ENCODE data around the gene TMIE.

Gene TMIE

GRCh38 chr3:46669191-46669999 lies 31.8 kb upstream of the TMIE start:
- FAIRE-seq, result no peak

DNA sequence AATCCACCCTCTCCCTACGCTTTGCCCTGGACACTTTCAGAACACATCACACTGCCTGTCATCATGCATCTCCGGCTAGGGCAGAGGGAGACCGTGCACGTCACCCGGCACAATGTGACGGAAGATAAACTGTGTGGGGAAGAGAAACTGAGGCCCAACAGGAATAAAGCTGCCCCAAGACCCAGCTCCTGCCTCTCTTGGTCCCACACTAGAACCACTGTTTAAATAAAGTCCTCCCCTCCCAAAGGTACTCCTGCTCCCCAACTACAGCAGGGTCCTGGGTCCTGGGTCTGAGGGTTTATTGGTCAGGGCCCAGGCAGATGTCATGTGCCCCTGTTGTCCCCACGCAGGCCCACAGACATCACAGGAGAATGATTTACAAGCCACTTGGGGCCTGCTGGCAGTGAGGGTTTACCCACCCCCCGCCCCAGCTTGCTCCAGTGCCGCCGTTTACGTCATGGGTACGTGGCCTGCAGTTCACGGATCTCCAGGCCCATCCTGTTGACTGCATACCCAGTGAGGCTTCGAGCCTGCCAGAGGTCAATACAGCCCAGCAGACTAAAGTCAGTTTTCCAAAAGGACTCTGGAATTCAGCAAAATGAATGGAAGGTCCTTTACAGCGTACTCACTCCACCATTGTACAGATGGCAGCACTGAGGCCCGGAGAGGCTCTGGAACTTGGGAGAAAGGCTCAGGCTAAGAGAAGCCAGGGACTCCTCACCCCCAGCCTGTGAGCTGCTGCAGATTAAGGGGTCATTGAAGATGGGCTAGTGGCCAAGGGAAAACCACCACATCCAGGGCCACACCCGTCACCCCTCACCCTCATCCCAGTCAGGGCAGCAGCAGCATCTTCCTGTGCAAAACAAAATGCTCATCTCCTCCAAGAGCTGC lies 30.9 kb upstream of the TMIE start:
- no peak for FAIRE-seq

- no peak for FAIRE-seq
Measured at GRCh38 chr3:46670891-46671427, 30.2 kb upstream of the TMIE start.

- FAIRE-seq, result no peak
Measured at GRCh38 chr3:46671541-46672348, 29.4 kb upstream of the TMIE start.

DNA sequence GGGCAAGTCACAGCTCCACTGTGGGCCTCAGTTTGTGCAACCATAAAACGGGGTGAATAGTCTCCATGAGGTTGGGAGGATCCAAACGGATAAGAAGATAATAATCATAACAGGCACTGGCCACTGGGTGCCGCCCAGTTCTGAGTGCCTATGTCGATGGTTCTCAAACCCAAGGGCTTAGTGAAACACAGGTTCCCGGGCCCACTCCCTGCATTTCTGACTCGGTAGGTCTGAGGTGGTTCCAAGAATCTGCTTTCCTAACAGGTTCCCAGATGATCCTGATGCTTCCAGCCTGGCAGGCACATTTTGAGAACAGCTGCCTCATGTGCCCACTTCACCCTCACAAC lies 28.9 kb upstream of the TMIE start:
- no peak for FAIRE-seq

- no peak for FAIRE-seq
Measured at GRCh38 chr3:46673151-46674030, 27.8 kb upstream of the TMIE start.

DNA sequence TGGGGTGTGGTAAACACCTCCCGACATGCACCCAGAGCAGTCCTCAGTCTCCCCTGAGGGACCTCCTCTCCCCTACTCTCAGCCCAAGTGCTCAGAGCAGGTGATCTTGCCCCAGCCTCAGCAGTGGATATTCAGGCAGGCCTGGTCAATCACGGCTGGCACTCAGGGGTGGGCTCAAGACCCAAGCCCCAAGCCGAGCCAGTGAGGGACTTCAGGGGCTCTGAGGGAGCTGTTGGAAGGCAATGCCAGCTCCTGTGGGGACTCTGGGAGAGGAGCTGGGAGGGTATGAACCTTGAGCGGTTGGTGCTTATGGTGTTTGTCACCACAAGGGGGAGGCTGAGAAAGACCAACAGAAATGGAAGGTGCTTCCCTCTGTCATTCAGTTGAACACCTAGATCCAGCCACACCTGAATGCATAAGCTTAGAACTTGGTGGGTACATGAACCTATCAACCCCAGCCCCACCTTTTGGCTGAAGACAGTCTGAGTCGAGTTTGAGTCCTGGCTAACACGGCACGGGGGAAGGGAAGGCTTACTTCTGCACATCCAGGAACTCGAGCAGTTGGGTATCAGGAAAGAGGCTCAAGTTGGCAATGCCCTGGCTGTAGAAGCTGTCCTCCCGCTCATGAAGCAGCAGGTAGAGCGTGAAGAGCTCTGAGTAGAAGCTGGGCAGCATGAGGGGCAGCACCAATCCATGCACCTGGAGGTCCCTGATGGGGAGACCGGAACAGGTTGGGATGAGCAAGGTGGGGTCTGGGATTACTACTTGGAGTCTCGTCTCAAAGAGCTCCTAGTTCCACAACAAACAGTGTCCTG lies 27.0 kb upstream of the TMIE start:
- FAIRE-seq, result no peak

DNA sequence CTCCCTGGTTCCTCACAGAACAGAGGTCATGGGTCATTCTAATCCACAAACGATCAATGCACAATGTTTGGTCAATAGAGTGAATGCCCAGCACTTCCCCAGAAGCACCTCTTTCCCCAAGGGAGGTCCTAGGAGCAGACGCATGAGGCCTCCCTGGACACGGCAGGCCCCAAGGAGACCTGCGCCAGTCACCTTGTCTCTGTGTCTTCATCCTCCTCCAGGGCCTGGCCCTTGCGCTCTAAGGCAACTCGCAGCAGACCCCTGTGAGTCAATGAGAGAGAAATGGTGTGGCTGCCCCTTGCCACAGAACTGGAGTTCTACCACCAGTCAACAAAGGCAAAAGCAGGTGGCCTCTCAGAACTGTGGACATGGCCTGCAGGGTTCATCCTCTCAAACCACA lies 25.8 kb upstream of the TMIE start:
- FAIRE-seq, result no peak

DNA sequence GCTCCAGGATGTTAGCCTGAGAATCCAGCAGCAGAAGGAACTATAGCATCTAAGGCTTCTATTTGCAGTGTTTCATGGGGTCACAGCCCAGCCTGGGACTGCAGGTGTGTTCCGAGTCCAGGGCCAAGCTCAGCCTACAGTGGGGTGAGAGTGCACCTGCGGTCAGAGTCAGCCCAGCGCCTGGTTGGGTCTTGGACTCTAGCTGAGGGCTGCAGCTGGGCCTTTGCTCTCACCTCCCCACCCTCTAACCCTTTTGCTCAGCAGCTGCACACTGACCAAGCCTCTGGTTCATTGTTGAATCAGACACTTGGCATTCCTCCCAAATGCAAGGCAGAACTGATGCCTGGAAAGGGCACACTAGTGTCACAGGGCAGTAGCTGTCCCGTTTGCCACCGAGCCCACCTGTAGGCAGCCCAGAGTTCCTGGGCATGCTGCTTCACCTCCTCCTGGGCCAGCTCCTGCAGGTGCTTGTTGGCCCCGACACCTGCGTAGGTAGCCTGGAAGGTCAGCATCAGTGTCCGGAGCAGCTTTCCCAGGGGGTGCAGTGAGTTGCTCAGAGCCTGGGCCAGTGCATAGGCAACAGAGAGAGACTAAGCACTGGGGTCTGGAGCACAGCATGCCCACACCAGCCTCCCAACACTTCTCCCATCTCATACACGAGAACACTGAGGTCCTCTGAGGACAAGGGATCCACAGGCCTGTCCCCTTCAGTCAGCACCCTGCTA lies 25.2 kb upstream of the TMIE start:
- no peak for FAIRE-seq

DNA sequence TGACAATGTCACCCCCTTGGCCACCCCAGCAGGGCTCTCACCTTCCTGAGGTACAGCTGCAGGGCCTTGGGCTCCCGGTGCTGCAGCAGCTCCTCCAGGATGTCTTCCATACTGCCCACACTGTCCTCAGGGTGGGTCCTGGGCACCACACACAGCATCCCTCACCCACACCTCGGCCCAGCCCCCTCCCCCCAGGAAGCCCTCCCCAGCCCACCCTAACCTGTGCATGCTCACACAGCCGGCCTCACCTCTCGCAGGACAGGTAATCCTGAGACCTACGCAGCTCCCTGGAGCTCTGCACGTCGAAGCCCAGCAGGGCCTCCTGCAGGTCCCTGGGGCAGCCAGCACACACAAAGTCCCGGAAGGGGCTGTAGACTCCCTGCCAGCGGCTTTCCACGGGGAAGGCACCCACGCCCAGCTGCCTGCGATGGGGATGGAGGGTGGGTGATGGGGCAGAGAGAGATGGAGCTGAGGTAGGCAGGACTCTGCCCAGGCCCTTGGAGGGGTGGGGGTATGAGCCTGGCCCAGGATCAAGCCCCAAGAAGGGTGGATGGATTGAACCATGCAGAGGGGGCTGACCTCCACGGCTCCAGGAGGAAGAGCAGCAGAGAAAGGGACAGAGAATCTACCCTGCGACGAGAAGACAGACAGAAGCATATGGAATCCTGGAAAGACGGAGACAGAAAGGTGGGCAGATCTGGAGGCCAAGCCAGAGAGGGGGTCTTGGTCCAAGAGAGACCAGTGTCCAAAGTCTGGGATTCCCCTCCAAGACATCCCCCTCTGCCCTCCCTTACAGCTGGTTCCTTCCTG lies 24.4 kb upstream of the TMIE start:
- no peak for FAIRE-seq

DNA sequence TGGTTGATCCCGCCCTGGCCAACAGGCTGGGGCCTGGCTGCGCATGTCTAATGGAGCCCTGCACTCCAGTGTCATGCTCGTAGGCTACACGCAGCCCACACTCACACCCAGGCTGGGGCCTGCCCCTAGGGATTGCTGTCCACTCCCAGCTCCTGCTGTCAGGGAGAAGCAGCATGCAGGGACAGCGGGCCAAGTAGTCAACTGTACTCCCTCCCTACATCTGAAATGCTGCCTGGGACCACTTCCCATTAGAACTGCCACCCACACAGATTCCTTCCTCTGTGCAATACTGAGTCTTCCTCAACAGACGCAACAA lies 23.8 kb upstream of the TMIE start:
- no peak for FAIRE-seq

- no peak for FAIRE-seq
Measured at GRCh38 chr3:46678280-46678679, 22.9 kb upstream of the TMIE start.

GRCh38 chr3:46679681-46680080 lies 21.5 kb upstream of the TMIE start:
- FAIRE-seq, result no peak

- FAIRE-seq, result no peak
Measured at GRCh38 chr3:46680298-46680826, 20.8 kb upstream of the TMIE start.

DNA sequence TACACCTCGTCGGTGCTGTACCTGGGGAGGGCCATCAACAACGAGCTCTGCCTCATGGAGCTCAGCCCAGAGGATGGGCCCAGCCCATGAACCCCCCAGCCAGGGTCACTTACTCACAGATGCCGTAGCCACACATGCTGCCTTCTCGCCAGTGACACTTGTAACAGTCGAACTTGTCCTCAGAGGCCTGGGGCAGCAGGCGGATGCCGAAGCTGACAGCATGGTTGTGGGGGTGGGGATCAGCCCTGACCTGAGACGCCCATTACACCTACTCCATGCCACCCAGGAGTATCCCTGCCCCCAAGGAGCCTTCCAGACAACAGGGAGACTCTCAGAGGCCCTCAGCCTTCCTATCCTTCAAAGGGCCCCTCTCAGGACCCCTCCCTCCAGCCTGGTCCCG lies 19.8 kb upstream of the TMIE start:
- no peak for FAIRE-seq

- FAIRE-seq, result no peak
Measured at GRCh38 chr3:46681856-46682540, 19.2 kb upstream of the TMIE start.

DNA sequence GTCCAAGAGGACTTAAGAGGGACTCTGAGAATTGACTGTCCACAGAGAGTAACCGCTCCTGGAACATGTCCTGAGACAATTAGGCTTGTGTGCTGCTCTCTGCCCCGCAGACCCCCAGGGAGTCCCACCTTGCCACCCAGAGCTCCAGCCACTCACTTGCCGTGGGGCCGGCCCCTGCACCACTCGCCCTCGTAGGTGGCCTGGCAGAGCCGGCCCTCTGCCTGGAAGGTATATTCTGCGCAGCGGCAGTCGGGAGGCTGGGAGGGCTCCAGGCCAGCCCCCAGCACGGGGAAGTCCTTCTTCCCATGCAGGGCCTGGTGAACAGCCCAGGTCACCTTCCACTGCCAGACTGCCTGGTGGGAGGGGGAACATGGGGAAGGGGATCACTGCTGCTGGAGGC lies 18.2 kb upstream of the TMIE start:
- no peak for FAIRE-seq

GRCh38 chr3:46684891-46685290 lies 16.3 kb upstream of the TMIE start:
- FAIRE-seq, result no peak

GRCh38 chr3:46685446-46685845 lies 15.7 kb upstream of the TMIE start:
- no peak for FAIRE-seq
